ENCODE data around the gene TEX11.

DNA sequence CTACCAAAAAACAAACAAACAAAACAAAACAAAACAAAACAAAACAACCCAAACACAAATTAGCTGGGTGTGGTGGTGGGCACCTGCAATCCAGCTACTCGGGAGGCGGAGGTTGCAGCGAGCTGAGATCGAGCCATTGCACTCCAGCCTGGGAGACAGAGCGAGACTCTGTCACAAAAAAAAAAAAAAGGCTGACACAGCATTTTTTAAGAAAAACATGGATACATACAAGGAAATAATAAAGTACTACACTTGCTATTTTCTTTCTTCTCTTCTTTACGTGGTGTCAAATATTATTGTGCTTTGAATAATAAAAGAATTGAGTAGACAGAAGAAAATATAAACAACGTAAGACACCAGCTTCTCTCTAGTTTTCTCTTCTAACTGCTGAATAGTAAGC, 73.9 kb downstream of the TEX11 start:
- TF ChIP-seq, protein P1, sequence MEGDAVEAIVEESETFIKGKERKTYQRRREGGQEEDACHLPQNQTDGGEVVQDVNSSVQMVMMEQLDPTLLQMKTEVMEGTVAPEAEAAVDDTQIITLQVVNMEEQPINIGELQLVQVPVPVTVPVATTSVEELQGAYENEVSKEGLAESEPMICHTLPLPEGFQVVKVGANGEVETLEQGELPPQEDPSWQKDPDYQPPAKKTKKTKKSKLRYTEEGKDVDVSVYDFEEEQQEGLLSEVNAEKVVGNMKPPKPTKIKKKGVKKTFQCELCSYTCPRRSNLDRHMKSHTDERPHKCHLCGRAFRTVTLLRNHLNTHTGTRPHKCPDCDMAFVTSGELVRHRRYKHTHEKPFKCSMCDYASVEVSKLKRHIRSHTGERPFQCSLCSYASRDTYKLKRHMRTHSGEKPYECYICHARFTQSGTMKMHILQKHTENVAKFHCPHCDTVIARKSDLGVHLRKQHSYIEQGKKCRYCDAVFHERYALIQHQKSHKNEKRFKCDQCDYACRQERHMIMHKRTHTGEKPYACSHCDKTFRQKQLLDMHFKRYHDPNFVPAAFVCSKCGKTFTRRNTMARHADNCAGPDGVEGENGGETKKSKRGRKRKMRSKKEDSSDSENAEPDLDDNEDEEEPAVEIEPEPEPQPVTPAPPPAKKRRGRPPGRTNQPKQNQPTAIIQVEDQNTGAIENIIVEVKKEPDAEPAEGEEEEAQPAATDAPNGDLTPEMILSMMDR (IDR thresholded peaks at IDR 0.05), result no peak
- no peak for TF ChIP-seq POLR2AphosphoS5 (IDR thresholded peaks at IDR 0.05)
- no peak for TF ChIP-seq POLR2A (IDR thresholded peaks at IDR 0.05)

Data from suprapubic skin (tissue), 4 donors.